K562 (cell line): ENCODE data around the gene RITA1. TPM values are rescaled to one million over a fixed set of nuclear protein-coding genes. Genes with fewer than 3 reads are reported as not detected.

Experiments
- BCL6 ChIP-seq: fragments of 250-450 bp; sonication (Bioruptor Pico); IDR thresholded peaks from 2 replicates; pipeline ENCODE4 v1.4.0; 2020
- CXXC5 ChIP-seq: fragments of 250-450 bp; sonication (Bioruptor Pico); IDR thresholded peaks from 2 replicates; pipeline ENCODE4 v1.8.0; 2022; ENCODE audit warnings: inconsistent platforms, mild to moderate bottlenecking, moderate library complexity
- ETS1 ChIP-seq: conservative IDR thresholded peaks from 2 replicates; pipeline ENCODE4 v1.6.1; 2011; ENCODE audit warnings: low read depth, mild to moderate bottlenecking, low read length; ENCODE audit not compliant: control insufficient read depth
- FOXK1 ChIP-seq: sonication (generic); formaldehyde crosslinking; IDR thresholded peaks from 2 replicates; pipeline ENCODE4 v1.8.0; 2022; ENCODE audit warnings: missing genetic modification reagents, mild to moderate bottlenecking, borderline replicate concordance
- HNRNPLL ChIP-seq: fragments of 200-400 bp; formaldehyde crosslinking; IDR thresholded peaks from 2 replicates; pipeline ENCODE4 v1.6.1; 2017; ENCODE audit warnings: low read length, low read depth, mild to moderate bottlenecking; ENCODE audit not compliant: poor library complexity, severe bottlenecking
- MCM5 ChIP-seq: fragments of 450-650 bp; IDR thresholded peaks from 2 replicates; pipeline ENCODE4 v1.6.1; 2016; ENCODE audit warnings: low read depth
- MYC ChIP-seq, 2 experiments: fragments of 250-450 bp in 1 of 2; sonication (Bioruptor Pico) in 1 of 2; IDR thresholded peaks; 2 replicates each; pipeline versions ENCODE4 v1.5.1 to v1.6.1; 2012 to 2021; ENCODE audit warnings: low read depth in 2 of 2, borderline replicate concordance in 1 of 2, improper control_type of control experiment in 1 of 2, low read length in 1 of 2, mild to moderate bottlenecking in 1 of 2, moderate library complexity in 1 of 2
- NELFE ChIP-seq: IDR thresholded peaks from 2 replicates; pipeline ENCODE4 v1.6.1; 2011; ENCODE audit warnings: mild to moderate bottlenecking; ENCODE audit not compliant: insufficient read depth, insufficient read length
- NUFIP1 ChIP-seq: fragments of 450-650 bp; IDR thresholded peaks from 2 replicates; pipeline ENCODE4 v1.6.1; 2018; ENCODE audit not compliant: partially characterized antibody
- POLR2AphosphoS5 ChIP-seq: IDR thresholded peaks from 2 replicates; pipeline ENCODE4 v1.6.1; 2011; ENCODE audit warnings: mild to moderate bottlenecking, low read depth, low read length, moderate library complexity; ENCODE audit not compliant: control insufficient read depth, insufficient read depth
- RBM17 ChIP-seq: fragments of 200-400 bp; formaldehyde crosslinking; IDR thresholded peaks from 2 replicates; pipeline ENCODE4 v1.6.1; 2017; ENCODE audit warnings: low read depth, mild to moderate bottlenecking, low read length, borderline replicate concordance
- TCF3 ChIP-seq: sonication (generic); formaldehyde crosslinking; IDR thresholded peaks from 2 replicates; pipeline ENCODE4 v1.4.0; 2020; ENCODE audit warnings: mild to moderate bottlenecking, missing genetic modification reagents
- ZKSCAN3 ChIP-seq: fragments of 250-450 bp; sonication (Bioruptor Pico); IDR thresholded peaks from 2 replicates; pipeline ENCODE4 v1.4.0; 2020
- ZNF124 ChIP-seq: sonication (generic); formaldehyde crosslinking; IDR thresholded peaks from 2 replicates; pipeline ENCODE4 v1.8.1; 2022; ENCODE audit warnings: missing genetic modification reagents
- ZNF134 ChIP-seq: fragments of 250-450 bp; sonication (Bioruptor Pico); conservative IDR thresholded peaks from 2 replicates; pipeline ENCODE4 v1.4.0; 2020
- ZNF165 ChIP-seq: fragments of 250-450 bp; sonication (Bioruptor Pico); IDR thresholded peaks from 2 replicates; pipeline ENCODE4 v1.4.0; 2020; ENCODE audit warnings: borderline replicate concordance
- ZNF830 ChIP-seq: fragments of 250-450 bp; sonication (Bioruptor Pico); IDR thresholded peaks from 2 replicates; pipeline ENCODE4 v1.5.0; 2021; ENCODE audit warnings: mild to moderate bottlenecking
- polyA plus RNA-seq, 8 experiments: library from polyadenylated mRNA; depleted of rRNA in 4 of 8; stranded (reverse) in 5 of 8; unstranded in 3 of 8; fragments of >200 nt; fragmentation: Nextera tagmentation in 2 of 8; fragmentation: Illumina TruSeq in 1 of 8; extraction: Ambion mirVana in 2 of 8; extraction: Trizol in 1 of 8; gene quantifications; 2 replicates each; pipeline versions ENCODE4 v1.2.1 to v1.2.3, GENCODE V29; 2011 to 2014; ENCODE audit warnings: inconsistent platforms in 1 of 8, missing spikeins in 1 of 8
- total RNA-seq, 7 experiments: library from RNA; depleted of rRNA in 6 of 7; stranded (reverse); fragments of >200 nt in 6 of 7; fragmentation: Illumina TruSeq in 2 of 7; extraction: Trizol in 2 of 7; gene quantifications; 2 replicates each; pipeline versions ENCODE4 v1.2.1 to v1.2.3, GENCODE V29; 2011 to 2021; ENCODE audit warnings: low replicate concordance in 1 of 7

The RITA1 gene
- total and polyA plus RNA-seq, 9 of the 15 experiments (the other 6 are each of a cell fraction or from before 2014, with no cell fraction given) = 2.8 to 40.4 (median 18.0) TPM

- TF ChIP-seq ETS1 = peak; percentile 55
- no peak for TF ChIP-seq ZNF134
- peak; percentile 63 for TF ChIP-seq POLR2AphosphoS5
- no peak; the same call in 1 of the 2 replicates for TF ChIP-seq ZNF830
- TF ChIP-seq ZNF165 (CRISPR knock-in tag) = no peak
- no peak for TF ChIP-seq ZNF124 (CRISPR knock-in tag)
- peak; percentile 94 for TF ChIP-seq MYC (IDR thresholded peaks at IDR 0.05; ENCODE audit: low read depth, low read length)
- peak; percentile 99 for TF ChIP-seq MYC (CRISPR knock-in tag; IDR thresholded peaks at IDR 0.05; ENCODE audit: borderline replicate concordance, low read depth)
- TF ChIP-seq RBM17 = no peak
- no peak for TF ChIP-seq MCM5
- peak; percentile 97 for TF ChIP-seq FOXK1 (CRISPR knock-in tag)
- no peak for TF ChIP-seq TCF3 (CRISPR knock-in tag)
- TF ChIP-seq NUFIP1 = peak; percentile 19
- no peak for TF ChIP-seq NELFE
- peak; percentile 69 for TF ChIP-seq HNRNPLL
- TF ChIP-seq ZKSCAN3 (CRISPR knock-in tag) = no peak
- no peak for TF ChIP-seq BCL6 (CRISPR knock-in tag)
- peak; percentile 92; the same call in 1 of the 2 replicates for TF ChIP-seq CXXC5 (CRISPR knock-in tag)
- TF ChIP-seq, all 486 proteins: peak for 158
Observed at GRCh38 chr12:113185180-113186032, at the start of gene RITA1, which contains the start of gene DDX54 (continued).
